Measurements from ENCODE around the gene MAP7D1.
"Not testable (repeated sequence)": the region's sequence is repeated elsewhere in the genome, so short reads cannot be mapped to it uniquely, and the experiment has no call there.

The MAP7D1 gene

GRCh38 chr1:36153476-36153875 is 2.5 kb upstream of the MAP7D1 start:
- H3K4me3 Mint-ChIP-seq = no peak overlapping the region
- H3K27me3 Mint-ChIP-seq = no peaks in the 10 kb centered on the region
- peaks cover 74% of the 10 kb centered on the region for H3K4me1 Mint-ChIP-seq (ENCODE audit: low read depth)
- H3K9me3 Mint-ChIP-seq = no peaks in the 10 kb centered on the region
- no peak for DNase-seq
- peaks cover 26% of the 10 kb centered on the region for H3K36me3 Mint-ChIP-seq (ENCODE audit: low read depth)
- peak overlapping the region; percentile 86 for H3K27ac Mint-ChIP-seq

GRCh38 chr1:36154335-36154734 is 1.6 kb upstream of the MAP7D1 start:
- Mint-ChIP-seq H3K4me1 (ENCODE audit: low read depth) (peaks cover 75% of the 10 kb centered on the region), H3K36me3 (ENCODE audit: low read depth) (peaks cover 22% of the 10 kb centered on the region), H3K27me3 (no peaks in the 10 kb centered on the region), H3K4me3 (peak overlapping the region; percentile 84), H3K27ac (peak overlapping the region; percentile 95), H3K9me3 (no peaks in the 10 kb centered on the region)
- no peak for DNase-seq

DNA sequence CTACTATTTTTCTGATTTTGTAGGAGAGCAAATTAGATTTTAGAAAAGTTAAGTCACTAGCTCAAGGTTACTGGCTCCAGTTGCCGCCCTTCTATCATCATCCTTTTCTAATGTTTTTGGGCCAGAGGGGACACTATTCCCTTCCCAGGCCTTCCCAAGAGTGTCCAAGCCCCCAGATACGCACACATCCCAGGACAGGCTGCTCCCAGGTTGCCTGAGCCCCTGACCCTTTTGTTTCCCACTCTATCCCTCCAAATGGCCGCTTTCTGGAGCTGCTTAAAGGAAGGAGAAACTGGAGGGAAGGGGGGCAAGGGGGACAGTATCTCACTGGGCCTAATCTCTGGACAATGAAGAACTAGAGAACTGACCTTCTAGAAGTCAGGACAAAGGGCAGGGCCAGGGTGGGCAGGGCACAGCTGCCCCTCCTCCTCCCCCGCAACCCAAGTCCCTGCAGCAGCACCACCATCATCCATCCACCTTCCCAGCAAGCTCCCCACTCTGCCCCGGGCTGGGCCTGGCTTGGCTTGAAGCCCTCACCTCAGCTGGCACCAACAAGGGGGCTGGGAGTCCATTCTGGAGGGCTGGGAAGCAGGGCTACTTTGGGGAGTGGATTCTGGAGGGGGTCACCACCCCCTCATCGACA is 1.1 kb upstream of the MAP7D1 start:
- H3K4me3 Mint-ChIP-seq = peak overlapping the region; percentile 84
- no peaks in the 10 kb centered on the region for H3K27me3 Mint-ChIP-seq
- H3K36me3 Mint-ChIP-seq (ENCODE audit: low read depth) = peaks cover 27% of the 10 kb centered on the region
- peak overlapping the region; percentile 95 for H3K27ac Mint-ChIP-seq
- H3K9me3 Mint-ChIP-seq = no peaks in the 10 kb centered on the region
- peaks cover 76% of the 10 kb centered on the region for H3K4me1 Mint-ChIP-seq (ENCODE audit: low read depth)
- no peak for DNase-seq

DNA sequence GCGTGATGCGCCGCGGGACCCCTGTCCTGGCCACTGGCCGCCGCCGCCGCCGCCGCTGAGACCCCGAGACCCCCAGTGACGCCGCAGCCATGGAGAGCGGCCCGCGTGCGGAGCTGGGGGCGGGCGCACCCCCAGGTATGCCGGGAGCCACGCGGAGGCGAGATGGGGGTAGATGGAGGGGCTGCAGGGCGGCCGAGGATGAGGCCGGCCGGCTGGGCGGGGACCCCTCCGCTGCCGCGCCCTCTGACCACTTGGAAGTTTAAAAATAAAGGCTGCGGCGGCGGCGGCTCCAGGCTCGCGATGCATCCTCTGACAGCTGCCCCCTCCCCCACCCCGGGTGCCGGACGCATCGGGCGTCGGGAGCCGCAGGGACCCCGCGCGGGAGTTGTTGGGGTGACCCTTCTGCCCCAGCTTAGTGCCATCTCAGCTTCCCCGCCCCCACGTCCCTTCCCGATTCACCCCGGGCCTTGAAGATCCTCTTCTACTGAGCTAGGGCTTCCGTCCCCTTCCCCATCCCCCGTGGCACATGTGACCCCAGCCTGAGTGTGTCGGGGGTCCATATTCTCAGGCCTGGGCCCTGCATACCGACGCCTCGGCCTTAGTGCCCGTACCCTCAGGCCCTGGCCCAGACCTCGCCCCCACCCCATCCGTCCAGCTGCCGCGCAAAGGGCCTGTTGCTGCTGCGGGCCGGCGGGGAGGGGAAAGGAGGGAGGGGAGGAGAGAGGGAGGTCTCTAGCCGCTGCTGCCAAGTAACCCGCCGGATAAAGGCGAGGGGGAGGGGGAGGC is 562 bp downstream of the MAP7D1 start:
- Mint-ChIP-seq H3K27me3 (no peaks in the 10 kb centered on the region), H3K36me3 (ENCODE audit: low read depth) (peaks cover 42% of the 10 kb centered on the region), H3K27ac (peak overlapping the region; percentile 94), H3K9me3 (no peaks in the 10 kb centered on the region), H3K4me1 (ENCODE audit: low read depth) (peaks cover 74% of the 10 kb centered on the region), H3K4me3 (peak overlapping the region; percentile 90)
- peak; percentile 81 for DNase-seq

- DNase-seq = peak; percentile 44
- H3K36me3 Mint-ChIP-seq (ENCODE audit: low read depth) = peaks cover 50% of the 10 kb centered on the region
- H3K4me1 Mint-ChIP-seq (ENCODE audit: low read depth) = peaks cover 74% of the 10 kb centered on the region
- no peaks in the 10 kb centered on the region for H3K27me3 Mint-ChIP-seq
- peak overlapping the region; percentile 90 for H3K4me3 Mint-ChIP-seq
- no peaks in the 10 kb centered on the region for H3K9me3 Mint-ChIP-seq
- peak overlapping the region; percentile 94 for H3K27ac Mint-ChIP-seq
Observed at GRCh38 chr1:36157115-36157903, 1.3 kb downstream of the MAP7D1 start.

DNA sequence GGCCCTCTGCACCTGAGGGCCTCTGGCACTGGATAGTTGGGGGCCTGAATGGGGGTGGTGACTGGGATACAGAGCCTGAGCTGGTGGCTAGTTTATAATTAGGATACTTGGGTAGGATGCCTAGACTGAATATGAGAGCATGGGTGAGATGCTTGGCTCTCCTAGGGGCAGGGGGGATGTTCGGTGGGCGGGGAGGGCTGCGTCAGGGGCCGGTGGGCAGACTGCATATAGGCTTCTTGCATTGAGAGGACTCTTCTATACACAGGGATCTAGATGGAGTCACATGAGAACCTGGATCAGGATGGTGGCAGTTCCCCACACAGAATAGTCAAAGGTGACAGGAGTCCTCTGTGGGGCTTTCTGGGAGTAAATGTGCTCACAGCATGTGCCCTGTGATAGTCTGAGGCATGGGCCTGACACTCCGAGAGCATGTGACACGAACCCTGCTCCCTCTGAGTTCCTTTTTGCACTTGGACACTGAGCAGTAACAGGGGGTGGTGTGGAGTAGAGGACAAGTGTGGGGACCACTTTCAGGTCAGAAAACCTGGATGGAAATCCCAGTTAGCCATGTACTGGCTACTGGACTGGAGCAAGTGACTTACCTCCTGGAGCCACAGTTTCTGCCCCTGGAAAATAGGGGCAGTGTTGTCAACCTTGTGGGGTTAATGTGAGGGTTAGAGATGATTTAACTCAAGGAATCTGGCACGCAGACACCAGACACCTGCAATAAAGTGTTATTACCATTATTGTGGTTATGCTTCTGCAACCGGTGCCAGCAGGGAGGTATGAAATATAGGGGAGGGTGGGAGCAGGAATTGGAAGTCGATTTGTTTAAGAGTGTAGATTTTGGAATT is 2.2 kb downstream of the MAP7D1 start:
- H3K4me1 Mint-ChIP-seq (ENCODE audit: low read depth) = peaks cover 75% of the 10 kb centered on the region
- DNase-seq = peak; percentile 40
- peak overlapping the region; percentile 94 for H3K27ac Mint-ChIP-seq
- H3K9me3 Mint-ChIP-seq = no peaks in the 10 kb centered on the region
- peak overlapping the region; percentile 90 for H3K4me3 Mint-ChIP-seq
- no peaks in the 10 kb centered on the region for H3K27me3 Mint-ChIP-seq
- peaks cover 59% of the 10 kb centered on the region for H3K36me3 Mint-ChIP-seq (ENCODE audit: low read depth)

DNA sequence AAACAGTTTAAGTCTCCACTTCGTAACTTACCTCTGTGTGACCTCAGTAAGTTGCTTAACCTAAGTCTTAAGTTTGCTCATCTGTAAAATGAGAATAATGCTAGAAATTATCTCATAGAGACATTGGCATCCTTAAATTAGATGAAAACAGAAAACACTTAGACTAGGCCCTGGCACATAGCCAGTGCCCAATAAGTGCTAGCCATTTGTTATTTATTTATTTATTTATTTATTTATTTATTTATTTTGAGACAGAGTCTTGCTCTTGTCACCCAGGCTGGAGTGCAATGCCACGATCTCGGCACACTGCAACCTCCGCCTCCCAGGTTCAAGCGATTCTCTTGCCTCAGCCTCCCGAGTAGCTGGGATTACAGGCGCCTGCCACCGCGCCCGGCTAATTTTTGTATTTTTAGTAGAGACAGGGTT is 2.9 kb downstream of the MAP7D1 start:
- DNase-seq, H3K27me3 Mint-ChIP-seq, H3K9me3 Mint-ChIP-seq: not testable (repeated sequence)
- peak overlapping the region; percentile 96 for H3K27ac Mint-ChIP-seq
- H3K4me3 Mint-ChIP-seq = peak overlapping the region; percentile 91
- peaks cover 72% of the 10 kb centered on the region for H3K4me1 Mint-ChIP-seq (ENCODE audit: low read depth)
- H3K36me3 Mint-ChIP-seq (ENCODE audit: low read depth) = peaks cover 63% of the 10 kb centered on the region

DNA sequence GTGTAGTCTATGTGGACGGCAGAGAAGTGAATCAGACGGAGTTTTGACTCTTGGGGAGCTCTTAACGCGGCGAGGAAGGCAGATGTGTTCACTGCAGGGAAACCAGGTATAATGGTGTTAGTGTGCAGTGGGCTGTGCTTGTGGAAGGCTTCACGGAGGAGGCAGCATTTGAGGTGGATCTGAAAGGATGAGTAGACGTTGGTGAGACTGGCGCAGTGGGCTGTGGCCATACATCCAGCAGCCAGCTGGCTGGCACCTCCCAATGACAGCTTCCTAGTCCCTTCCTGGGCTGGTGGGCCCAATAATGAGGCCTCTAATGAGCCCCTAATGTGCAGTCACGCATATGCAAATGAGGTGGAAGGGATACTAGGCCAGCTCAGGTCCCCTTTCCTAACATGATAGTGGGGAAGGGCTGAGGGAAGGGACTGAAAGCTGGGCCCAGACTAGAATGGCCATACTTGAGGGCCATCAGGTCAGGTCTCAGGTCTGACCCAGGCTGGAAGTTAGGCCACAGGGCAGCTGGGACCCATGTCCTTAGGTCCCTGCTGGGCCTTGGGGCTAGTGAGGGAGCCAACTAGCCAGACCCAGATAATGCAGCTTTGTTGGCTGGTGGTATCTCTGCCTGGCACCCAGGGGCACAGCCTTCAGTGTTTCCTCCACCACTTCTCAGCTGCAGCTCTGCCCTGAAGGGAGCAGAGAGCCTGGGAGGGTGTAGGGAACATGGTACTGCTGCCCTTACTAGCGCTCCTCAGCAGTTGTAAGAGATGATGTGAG is 3.8 kb downstream of the MAP7D1 start:
- Mint-ChIP-seq H3K36me3 (ENCODE audit: low read depth) (peaks cover 70% of the 10 kb centered on the region), H3K27ac (peak overlapping the region; percentile 96), H3K4me3 (peak overlapping the region; percentile 91), H3K4me1 (ENCODE audit: low read depth) (peaks cover 73% of the 10 kb centered on the region), H3K27me3 (no peaks in the 10 kb centered on the region), H3K9me3 (no peaks in the 10 kb centered on the region)
- DNase-seq = no peak

GRCh38 chr1:36160388-36160948 is 4.5 kb downstream of the MAP7D1 start:
- no peaks in the 10 kb centered on the region for H3K27me3 Mint-ChIP-seq
- no peaks in the 10 kb centered on the region for H3K9me3 Mint-ChIP-seq

DNA sequence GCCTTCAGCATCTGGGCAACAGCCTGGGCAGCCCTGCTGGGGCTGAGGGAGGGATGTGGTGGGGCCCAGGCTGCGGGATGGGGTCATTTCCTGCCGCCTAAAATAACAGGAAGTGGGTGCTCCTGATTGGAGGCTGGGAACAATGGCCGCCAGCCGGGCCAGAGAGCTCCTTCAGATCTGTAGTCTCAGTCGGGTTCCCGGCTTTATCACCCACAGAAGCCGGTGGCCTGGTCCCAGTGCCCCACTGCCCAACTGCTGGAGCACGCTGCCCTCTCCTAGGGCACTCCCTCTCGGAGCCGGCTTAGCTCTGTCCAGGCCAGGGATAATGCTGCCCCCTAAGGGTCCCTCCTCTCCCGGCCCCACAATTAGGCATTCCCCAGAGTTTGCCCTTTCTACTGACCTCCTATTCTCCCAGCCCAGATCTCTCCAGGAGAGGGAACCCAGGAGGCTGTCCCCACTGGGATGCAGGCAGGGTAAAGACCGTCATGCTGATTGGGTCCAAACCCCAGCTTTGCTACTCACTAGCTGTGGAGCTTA is 5.1 kb downstream of the MAP7D1 start:
- Mint-ChIP-seq H3K27ac (peak overlapping the region; percentile 96), H3K4me3 (peak overlapping the region; percentile 91), H3K27me3 (no peaks in the 10 kb centered on the region), H3K4me1 (ENCODE audit: low read depth) (peaks cover 69% of the 10 kb centered on the region), H3K9me3 (no peaks in the 10 kb centered on the region), H3K36me3 (ENCODE audit: low read depth) (peaks cover 77% of the 10 kb centered on the region)
- DNase-seq = peak; percentile 77

More at GRCh38 chr1:36160388-36160948, 4.5 kb downstream of the MAP7D1 start:
- Mint-ChIP-seq H3K4me3 (peak overlapping the region; percentile 91), H3K4me1 (ENCODE audit: low read depth) (peaks cover 67% of the 10 kb centered on the region), H3K27ac (peak overlapping the region; percentile 96), H3K36me3 (ENCODE audit: low read depth) (peaks cover 72% of the 10 kb centered on the region)
- DNase-seq = no peak

DNA sequence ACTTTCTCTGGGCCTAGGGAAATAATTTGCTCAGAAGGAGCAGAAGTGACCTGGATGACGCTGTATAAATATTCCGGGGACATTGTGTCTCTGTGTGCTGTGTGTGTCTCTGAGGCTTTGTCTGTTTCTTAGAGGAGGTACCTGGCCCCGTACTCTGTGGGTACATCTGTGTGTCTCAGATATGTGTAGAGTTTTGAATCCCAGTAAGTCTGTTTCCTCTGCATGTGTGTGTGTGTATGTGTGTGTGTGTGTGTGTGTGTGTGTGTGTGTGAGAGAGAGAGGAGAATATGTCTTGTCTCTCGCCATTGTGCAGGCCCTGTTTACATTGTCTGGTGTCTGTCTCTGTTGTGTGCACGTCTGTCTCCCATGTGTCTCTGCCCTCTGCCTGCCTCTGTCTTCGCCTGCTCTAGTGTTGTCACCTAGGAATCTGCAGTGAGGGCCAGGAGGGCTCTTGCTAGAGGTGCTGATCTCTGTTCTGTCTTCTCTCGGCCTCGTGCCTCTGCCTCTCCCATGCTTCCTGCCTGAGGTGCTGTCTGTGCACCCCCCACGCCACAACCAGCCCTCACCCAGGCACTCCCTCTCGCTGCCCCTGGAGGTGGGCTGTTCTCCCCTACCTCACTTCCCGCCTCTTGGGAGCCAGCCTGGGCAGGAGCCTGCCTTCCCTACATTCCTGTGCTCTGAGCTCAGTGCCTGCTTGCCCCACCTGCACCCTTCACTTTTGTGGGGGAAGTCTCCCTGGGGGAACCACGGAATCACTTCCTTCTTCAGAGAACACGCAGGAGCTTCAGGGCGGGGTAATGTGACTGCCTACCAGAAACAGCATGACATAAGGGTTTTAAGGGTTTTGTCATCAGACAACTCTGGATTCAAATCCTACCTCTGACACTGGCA is 5.9 kb downstream of the MAP7D1 start:
- peak overlapping the region; percentile 96 for H3K27ac Mint-ChIP-seq

DNA sequence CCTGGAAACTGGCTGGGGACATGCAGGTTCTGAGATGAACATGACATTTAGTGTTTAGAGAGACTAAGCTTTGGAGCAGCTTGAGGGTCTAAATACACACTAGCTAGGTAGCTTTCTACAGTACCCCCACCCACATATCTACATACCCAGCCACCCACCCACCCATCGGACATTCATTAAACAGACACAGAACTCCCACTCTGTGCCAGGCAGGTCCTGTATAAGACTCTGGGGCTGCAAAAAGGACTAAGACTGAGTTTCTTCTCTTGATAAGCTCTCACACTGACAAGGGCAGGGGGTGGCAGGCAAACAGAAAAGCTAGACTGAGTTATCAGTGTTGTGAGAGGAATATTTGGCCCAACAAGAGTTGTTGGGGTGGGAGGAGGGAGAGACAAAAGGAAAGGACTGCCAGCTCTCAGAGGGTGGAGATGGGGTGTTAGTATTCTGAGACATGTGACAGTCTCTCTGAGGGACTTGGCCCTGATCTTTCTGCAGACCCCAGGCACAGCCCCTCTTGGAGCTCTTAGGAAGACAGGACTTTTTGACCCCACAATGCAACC is 6.8 kb downstream of the MAP7D1 start:
- Mint-ChIP-seq H3K27me3 (no peaks in the 10 kb centered on the region), H3K27ac (peak overlapping the region; percentile 96), H3K4me1 (ENCODE audit: low read depth) (peaks cover 76% of the 10 kb centered on the region), H3K4me3 (peak overlapping the region; percentile 91), H3K36me3 (ENCODE audit: low read depth) (peaks cover 82% of the 10 kb centered on the region), H3K9me3 (no peaks in the 10 kb centered on the region)
- DNase-seq = no peak

More for the DNA sequence above, 5.9 kb downstream of the MAP7D1 start:
- peak overlapping the region; percentile 91 for H3K4me3 Mint-ChIP-seq
- peaks cover 83% of the 10 kb centered on the region for H3K36me3 Mint-ChIP-seq (ENCODE audit: low read depth)
- no peaks in the 10 kb centered on the region for H3K9me3 Mint-ChIP-seq
- no peaks in the 10 kb centered on the region for H3K27me3 Mint-ChIP-seq
- DNase-seq = peak; percentile 77
- peaks cover 77% of the 10 kb centered on the region for H3K4me1 Mint-ChIP-seq (ENCODE audit: low read depth)

All from activated T-cell treated with anti-CD3 and anti-CD28 coated beads, Interleukin-2, amount 50 U/mL, for 24 hours (primary cell).